GM21528 (cell line): ENCODE data around the gene COL6A1.
"Not testable (repeated sequence)": the region's sequence is repeated elsewhere in the genome, so short reads cannot be mapped to it uniquely, and the experiment has no call there.

ENCODE experiments used
- ATAC-seq: cut with Tn5 transposase; IDR thresholded peaks from one replicate; pipeline ENCODE4 v1.9.1; 2021; ENCODE audit warnings: mild to moderate bottlenecking, moderate library complexity; ENCODE audit not compliant: unreplicated experiment, low FRiP score

The COL6A1 gene

DNA sequence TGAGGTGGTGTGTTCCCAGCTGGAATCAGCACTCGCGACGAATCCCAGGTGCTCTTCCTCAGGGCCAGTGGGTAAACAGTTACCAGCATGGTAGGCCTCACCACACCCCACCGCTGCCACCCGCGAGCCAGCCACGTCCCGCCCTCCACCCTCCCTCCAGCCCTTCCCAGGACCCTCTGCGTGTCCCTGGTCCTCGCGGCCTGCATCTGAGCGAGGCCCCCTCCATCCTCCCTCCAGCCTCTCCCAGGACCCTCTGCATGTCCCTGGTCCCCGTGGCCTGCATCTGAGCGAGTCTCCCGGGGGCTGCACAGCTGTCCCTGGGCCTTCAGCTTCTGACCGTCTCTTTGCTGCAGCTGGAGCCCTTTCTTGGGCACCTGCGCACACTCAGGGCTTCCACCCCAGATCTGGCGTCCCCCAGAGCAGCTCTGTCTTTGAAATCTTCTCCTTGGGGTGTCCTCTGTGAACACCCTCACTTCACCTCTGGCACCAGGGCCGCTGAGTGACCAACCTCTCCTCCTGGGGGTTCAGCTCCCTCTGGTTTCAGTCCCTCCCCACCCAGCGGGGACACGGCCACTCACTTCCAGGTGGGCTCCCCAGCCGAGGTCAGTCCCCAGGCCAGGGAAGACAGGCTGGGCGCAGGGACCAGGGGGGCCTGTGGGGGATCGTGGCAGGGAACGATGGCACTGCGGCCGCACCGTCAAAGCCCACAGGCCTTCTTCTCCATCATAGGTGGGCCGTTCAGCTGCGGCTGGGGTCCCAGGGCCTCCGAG is 58.5 kb downstream of the COL6A1 start:
- no peak for ATAC-seq

GRCh38 chr21:46040707-46041106 is 59.1 kb downstream of the COL6A1 start:
- no peak for ATAC-seq

GRCh38 chr21:46041183-46041582 is 59.6 kb downstream of the COL6A1 start:
- no peak for ATAC-seq

GRCh38 chr21:46045154-46045553 is 63.6 kb downstream of the COL6A1 start:
- no peak for ATAC-seq

DNA sequence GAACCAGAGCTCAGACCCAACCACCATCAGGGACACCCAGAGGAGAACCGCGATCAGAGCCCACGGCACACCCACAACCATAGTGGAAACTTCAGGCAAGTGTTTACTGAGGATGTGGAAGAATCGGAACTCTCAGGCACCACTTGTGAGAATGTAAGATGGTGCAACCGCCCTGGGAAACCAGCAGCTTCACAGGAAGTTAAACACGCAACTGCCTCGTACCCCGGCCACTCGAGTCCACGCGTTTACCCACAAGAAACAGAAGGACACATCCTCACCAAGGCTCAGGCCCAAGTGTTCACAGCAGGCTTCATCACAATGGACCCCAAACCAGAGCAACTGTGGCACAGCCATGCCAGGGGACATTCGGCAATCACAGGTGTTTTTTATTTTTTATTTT is 64.9 kb downstream of the COL6A1 start:
- ATAC-seq: no peak

DNA sequence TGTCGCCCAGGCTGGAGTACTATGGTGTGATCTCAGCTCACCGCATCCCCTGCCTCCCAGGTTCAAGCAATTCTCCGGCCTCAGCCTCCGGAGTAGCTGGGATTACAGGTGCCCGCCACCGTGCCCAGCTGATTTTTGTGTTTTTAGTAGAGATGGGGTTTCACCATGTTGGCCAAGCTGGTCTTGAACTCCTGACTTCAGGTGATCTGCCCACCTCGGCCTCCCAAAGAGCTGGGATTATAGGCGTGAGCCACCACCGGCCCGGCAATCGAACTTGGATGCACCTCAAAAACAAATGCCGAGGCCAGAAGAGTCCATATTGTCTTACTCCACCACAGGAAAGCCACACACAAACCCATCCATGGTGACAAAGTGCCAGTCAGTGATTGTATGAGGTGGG is 65.3 kb downstream of the COL6A1 start:
- ATAC-seq: not testable (repeated sequence)

GRCh38 chr21:46048926-46049889 is 67.6 kb downstream of the COL6A1 start:
- no peak for ATAC-seq

DNA sequence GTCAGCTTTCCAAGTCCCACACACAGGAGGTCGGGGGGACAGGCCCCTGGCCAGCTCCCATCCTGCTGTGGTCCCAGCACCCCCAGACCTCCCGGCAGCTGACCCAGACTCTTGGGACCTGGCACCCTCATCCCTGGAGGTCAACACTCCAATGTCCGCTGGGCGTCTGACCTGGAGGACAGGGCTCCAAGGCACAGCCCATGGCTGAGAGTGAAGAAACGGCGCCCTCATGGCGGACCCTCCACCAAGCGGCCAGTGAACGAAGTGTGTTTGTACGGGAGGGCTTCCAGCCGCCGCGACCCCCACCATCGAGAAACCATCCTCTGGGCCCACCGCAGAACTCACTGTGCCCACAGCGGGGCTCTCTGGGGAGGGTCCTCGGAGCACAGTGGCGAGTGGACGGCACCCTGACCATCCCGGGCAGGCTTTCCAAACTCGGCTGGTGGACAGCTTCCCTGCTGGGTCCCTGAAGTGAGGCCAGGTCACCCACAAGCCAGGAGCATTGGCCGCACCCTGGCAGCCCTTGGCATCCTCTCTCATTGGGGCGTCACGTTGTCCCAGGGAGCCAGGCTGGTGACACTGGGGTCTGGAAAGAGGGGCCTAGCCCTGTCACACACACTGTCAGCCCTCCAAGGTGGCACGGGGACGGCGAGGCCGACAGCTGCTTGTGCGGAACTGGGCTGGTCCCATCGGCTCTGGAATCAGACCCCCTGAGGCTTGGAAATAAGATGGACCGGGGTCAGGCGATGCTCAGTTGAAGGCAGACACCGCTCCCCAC is 68.5 kb downstream of the COL6A1 start:
- no peak for ATAC-seq

DNA sequence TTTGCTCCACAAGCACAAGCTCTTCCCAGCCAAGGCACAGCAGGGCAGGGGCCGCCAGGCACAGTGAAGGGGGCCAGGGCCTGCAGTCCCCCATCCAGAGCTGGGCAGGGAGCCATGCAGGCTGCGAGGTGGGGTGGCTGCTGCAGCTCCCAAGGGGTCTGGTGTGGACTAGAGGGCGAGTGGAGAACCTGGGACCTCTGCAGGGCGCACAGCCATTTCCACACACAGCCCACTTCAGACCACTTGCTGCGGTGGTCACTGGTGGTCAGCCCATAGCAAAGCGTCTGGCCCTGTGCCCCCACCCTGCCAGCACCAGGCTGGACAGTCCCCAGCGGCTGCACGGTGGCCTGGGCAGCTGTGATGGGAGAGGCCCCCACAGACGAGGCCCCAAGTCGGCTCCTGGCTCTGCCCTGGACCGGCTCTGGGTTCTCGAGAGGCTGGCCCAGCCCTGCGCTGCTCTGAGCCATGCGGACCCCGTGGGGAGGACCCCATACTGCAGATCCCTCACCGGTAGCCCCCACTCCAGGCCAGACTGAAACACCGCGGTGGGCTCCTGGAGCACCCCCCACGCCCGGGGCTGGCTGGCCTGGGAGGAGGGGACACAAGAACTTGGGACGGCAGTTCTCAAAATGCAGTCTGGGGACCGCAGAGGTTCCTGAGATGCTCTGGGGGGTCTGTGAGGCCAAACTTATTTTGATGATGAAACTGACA is 69.3 kb downstream of the COL6A1 start:
- no peak for ATAC-seq

- no peak for ATAC-seq
These were observed 69.8 kb downstream of the COL6A1 start for GRCh38 chr21:46051379-46051770.

DNA sequence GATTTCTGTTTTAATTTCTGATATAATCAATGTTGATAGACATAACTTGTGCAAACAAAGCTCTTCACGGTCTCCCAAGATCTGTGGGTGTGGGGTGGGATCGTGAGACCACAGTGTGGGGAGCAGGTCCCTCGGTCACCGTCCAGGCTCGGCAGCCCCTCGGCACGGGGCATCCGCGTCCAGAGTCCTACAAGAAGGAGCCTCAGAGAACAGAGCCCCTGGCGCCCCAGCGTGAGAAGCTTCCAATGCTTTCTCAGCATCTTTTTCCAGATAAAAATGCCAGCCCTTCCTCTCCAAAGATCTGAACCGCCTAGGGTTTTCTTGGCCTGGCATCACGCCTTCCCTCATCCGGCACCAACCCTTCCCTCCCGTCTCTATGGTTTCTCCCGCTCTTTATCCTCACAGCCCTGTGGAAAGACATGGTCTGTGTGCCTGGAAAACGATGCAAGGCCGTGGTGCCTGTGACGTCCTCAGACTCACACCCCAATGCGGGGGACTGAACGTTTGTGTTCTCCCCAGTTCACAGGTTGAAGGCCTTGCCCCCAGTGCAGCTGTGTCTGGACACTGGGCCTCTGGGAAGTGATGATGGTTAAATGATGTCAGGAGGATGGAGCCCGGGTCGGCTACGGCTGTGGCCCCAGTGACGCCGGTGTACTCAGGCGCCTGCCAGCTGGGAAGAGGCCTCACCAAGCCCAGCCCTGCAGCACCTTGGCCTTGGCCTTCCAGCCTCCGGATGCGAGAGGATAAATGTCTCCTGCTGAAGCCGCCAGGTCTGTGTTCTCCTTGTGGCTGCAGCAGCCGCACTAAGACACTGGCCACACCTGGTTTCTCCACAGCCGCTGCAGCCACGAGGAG is 70.5 kb downstream of the COL6A1 start:
- no peak for ATAC-seq

- ATAC-seq: no peak
These were observed 71.4 kb downstream of the COL6A1 start for GRCh38 chr21:46052703-46053651.

DNA sequence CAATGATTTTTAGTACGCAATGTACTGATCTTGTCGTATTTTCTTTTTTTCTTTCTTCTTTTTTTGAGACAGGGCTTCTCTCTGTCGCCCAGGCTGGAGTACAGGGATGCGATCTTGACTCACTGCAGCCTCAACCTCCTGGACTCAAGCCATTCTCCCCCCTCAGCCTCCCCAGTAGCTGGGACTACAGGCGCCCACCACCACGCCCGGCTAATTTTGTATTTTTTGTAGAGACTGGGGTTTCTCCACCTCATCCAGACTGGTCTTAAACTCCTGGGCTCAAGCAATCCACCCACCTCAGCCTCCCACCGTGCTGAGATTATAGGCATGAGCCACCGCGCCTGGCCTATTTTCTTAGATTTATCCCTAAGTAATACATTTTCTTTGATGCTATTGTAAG is 72.5 kb downstream of the COL6A1 start:
- ATAC-seq: no peak

DNA sequence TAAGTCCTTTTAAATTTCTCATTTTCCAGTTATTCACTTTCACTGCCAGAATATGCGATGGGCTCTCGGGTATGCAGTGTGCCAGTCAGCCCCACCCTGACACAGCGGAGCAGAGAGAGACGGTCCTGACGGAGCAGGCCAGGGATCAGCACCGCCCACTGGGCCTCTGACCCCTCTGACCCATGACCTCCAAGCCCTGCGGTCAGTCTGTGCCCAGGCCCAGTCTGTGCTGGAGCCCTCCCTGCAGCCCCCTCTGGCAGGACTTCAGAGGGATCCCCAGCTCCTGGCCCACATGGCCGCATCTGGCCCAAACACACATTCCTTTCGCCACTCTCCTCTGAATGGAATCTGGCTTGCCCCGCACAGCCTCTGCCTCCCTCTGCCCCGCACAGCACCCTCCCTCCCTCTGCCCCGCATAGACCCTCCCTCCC is 72.9 kb downstream of the COL6A1 start:
- ATAC-seq: no peak
